CD1c-positive myeloid dendritic cell (primary cell): ENCODE measurements around the gene DENND2D.
A peak's percentile ranks its signal among the peaks of the same experiment; 100 is the strongest.

Source experiments
- DNase-seq: peaks from one replicate; pipeline ENCODE4 v3.0.0-alpha.2; 2016; ENCODE audit errors: extremely low spot score

Gene DENND2D, protein sequence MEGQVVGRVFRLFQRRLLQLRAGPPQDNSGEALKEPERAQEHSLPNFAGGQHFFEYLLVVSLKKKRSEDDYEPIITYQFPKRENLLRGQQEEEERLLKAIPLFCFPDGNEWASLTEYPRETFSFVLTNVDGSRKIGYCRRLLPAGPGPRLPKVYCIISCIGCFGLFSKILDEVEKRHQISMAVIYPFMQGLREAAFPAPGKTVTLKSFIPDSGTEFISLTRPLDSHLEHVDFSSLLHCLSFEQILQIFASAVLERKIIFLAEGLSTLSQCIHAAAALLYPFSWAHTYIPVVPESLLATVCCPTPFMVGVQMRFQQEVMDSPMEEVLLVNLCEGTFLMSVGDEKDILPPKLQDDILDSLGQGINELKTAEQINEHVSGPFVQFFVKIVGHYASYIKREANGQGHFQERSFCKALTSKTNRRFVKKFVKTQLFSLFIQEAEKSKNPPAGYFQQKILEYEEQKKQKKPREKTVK

DNA sequence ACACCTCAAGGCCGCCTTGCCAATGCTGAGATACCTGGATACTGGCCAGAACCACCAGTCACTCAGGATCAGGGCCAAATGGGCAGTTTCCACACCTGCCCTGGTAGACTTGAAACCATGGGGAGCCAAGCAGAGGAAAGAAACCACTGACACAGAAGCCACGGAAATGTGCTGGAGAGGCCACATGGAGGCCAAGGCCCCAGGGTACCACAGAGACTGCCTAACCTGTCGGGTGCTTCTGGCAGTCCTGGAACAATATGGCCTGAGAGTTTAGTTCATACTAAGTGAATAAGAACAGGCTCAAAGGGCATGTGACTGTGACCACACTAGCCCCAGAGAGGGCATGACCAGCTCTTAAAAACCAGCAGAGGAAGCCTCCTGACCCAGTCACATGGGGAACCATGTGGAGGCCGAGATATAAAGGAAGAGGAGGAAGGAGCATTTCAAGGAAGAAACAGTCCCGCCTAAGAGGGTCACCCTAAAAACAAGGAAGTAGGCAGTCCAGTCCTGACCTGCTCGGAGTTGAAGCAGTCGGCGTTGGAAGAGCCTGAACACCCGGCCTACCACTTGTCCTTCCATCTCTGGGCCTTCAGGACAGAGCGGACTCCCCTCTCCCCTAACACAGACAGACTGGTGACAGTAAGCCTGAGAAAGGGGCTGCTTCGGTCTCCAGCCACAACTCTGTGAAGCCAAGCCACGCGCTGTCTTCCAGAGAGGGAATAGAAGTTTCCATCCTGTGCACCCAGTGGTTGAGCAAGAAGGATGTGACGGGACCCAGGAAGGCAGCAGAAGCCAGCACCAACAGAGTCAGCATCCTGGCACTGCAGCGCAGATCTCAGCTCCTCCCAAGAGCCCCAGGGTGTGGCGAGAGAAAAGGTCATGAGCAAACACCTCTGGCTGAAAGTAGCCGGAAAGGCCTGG, at the start of gene DENND2D:
Gene DENND2D (minus strand): TSS at position 766 of the 921 bp plus-strand sequence. CDS start 187 bp downstream, at position 579.
- peak; percentile 93 for DNase-seq

DNA sequence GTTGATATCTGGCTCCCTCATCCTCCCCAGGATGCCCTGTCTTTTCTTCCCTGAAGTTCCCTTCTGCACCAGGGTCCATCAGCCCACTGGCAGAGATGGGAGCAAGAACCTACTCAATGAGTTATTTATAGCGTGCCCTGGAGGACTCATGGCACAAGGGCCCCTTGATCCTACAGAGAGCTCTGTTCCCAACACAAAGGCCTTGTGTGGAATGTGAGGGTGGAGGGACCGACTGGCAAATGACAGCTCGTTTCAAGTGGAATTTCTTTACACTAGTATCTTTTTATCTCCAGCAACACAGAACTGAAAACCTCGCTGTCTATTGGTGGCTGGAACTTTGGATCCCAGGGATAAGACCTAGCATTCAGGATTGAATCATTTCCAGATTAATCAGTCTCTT, 49.5 kb upstream of the DENND2D start:
- no peak for DNase-seq

DNA sequence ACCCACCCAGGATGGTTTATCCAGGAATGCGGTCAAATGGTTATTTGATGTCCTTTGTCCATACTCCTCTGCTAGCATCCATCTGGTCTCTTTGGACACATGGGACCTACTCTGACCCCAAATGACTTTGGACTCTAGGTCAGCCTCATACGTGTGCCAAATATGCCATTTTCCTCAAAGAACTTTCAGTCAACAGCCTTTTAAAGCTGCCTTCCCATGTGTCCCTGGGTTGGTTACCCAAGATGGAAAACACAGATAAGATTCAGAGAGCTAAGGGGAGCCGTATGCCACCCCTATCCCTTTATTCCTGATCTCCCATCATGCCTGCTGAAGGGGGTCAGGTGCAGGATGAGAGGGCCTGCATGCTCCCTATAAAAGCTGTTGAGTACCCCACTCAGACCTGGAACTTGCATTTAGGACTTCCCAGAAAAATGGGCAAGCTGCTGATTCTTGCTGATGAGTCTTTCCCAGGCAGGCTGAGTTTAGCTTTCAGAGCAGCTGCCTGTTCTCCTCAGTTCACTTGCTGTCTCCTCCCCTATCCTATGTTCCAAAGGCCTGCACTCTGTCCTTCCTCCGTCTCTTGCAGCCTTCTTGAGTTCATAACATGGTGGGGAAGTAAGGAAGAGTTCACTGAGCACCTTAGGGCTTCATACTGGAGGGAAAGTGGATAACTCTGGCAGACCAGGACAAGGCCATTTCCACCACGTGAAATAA, 46.8 kb upstream of the DENND2D start:
- DNase-seq, result no peak

DNA sequence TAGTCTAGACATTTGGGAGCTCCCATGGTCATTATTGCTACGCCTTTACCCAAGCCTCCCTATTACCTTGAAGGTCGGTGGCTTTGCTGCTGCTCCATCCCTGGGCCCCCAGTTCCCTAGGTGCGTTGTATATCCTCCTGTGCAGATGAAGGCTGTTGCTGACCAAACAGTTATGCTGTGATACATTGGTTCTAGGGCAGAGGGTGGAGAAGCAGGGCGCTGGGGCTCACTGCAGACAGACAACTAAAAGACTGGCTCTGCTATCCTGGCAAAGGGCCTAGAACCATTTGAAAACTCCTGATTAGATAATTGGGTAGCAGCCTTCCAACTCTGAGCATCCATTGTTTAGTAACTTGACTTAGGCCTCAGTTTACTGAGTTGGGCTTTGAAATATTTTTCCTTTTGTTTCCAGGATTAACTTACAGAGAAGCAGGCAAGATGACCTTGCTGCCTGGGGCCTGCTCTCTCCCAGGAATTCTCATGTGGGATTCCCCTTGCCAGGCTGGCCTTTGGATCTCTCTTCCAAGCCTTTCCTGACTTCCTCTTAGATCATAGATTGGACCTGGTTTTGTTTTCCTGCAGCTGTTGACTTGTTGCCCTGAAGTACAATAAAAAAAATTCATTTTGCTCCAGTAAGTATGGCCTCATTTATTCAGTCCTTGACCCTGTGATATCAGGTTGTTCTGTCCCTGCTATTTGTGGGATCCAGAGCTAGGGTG, 42.5 kb upstream of the DENND2D start:
- DNase-seq, result no peak

DNA sequence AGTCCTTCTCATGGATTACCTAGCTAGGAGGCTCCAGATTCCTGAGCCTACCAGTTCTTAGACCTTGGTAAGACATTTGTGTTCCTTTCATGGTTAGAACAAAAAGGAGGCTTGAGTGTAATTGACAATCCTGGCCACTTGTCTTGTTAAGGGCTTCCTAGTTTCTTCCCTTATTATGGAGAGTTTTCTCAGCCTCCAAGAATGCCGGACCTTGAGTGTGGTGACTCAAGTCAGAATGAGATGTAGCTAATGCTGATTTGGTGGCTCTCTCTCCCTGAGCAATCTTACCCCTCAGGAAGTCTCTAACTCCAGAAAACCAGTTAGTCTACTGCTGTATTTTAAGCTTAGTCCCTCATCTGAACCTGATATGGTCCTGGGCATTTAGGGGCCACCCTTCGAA, 41.4 kb upstream of the DENND2D start:
- no peak for DNase-seq

DNA sequence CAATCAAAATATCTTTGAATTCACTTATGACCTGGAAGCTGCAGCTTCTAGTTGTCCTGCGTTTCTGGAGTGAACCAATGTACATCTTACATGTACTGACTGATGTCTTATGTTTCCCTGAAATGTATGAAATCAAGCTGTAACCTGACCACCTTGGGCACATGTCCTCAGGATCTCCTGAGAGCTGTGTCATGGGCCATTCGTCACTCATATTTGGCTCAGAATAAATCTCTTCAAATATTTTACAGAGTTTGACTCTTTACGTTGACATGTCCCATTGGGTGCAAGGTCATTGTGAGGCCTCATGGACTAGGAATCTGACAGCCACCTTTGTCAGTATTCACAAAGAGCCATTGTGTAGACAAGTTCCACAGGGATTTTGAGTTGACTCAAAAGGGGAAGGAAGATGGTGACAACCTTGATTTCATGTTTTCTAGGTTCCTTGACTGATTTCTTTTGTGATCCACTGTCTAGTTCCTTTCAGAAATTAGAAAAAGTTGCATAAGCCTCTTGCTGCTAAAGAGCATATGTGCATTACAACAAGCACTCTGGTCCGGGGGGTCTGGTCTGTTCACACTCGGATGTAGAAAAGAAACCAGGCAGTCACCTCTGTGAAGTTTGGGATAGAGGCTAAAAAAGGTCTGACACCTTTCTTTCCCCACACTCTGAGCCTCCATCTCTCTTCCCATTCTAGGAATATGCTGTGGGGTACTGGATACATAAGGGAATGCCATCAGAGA, 37.8 kb upstream of the DENND2D start:
- DNase-seq, result no peak

DNA sequence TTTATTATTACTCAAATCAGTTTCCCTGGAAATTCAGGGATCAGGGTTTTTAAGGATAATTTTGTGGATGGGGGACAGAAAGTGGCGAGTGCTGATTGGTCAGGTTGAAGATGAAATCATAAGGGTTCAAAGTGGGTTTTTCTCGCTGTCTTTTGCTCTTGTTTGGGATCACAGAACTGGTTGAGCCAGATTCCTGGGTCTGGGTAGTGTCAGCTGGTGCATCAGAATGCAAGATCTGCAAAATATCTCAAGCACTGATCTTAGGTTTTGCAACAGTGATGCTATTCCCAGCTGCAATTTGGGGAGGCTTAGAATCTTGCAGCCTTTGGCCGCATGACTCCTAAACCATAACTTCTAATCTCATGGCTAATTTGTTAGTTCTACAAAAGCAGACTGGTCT, 36.4 kb upstream of the DENND2D start:
- no peak for DNase-seq

DNA sequence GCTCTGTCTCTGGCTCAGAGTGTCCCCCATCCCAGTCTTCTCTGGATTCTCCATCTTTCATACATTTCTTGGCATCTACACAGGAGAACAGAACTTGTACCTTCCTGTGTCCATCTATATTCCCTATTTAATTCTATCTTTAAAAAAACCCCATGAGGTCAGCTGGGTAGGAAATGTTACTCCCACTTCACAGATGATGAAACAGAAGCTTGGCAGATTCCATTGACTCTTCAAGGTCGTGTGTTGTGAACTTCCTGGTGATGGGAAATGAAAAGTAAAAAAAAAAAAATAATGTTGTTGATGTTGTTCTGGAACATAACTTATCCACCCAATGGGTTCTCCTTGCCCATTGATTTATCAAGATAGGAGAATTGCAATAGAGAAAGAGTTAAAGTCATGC, 35.9 kb upstream of the DENND2D start:
- DNase-seq, result no peak

DNA sequence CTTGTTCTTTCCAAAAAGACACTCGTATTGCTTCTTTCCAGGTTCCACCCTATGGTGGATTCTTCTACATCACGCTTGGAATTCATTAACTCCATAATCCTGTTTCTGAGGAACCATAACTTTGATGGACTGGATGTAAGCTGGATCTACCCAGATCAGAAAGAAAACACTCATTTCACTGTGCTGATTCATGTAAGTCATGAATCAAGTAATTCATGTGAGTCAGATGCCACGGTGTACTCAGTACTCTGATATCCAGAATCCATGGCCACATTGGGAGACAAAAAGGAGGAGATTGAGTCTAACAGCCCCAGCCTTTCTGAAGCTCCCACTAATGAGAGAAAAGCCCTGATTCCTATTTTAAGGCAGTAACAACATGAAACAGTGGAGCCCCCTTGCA, 34.4 kb upstream of the DENND2D start:
- DNase-seq, result no peak

DNA sequence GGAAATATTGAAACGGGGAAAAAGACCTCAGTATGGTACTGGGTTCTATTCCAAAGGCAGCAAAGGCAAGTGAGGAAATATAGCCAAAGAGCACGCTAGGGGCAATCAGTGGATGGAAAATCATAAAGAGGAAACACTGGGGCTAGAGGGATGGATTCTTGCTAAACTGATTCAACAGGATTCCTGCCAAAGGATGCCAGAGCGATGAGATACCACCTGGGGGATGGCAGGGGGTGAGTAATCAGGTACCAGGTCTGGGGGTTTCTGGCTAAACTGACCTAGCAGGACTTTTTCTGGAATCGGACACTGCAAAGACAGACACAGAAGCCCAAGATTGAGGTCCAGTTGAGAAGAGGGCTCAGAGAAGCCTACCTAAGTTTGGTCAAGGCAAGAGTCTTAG, 33.8 kb upstream of the DENND2D start:
- no peak for DNase-seq

DNA sequence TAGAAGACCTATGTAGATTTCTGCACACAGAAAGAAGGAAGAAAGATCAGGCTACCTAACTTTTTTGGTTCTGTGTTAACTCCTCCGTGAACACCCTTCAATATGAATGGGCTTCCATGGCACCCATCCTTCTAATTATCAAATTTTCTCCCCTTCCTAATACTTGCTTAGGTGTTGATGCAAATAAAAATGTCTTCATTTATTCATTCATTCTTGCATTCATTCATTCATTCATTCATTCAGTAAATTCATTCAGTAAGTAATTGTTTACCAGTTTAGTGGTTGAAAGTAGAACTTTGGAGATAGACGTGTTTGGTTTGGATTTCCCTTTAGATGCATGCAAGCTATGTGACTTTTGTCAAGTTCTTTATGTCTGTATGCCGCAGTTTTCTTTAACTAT, 31.7 kb upstream of the DENND2D start:
- DNase-seq, result no peak

DNA sequence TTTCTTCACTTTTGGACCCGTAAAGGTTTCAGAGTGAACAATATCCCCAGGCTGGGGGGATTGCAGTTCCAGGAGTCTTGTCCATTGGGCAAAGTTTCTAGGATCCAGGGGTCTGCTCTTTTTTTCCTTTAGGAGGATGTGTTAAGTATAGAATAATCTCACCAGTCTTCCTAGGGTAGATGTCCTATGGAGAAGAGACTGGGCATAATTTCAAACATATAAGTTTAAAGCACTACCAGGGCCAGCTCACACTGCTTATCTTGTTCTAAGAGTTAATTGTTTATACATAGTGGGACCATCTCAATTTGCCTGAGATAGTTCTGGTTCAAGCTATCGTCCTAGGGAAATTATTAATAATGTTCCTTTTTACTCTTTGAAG, 28.3 kb upstream of the DENND2D start:
- no peak for DNase-seq

DNA sequence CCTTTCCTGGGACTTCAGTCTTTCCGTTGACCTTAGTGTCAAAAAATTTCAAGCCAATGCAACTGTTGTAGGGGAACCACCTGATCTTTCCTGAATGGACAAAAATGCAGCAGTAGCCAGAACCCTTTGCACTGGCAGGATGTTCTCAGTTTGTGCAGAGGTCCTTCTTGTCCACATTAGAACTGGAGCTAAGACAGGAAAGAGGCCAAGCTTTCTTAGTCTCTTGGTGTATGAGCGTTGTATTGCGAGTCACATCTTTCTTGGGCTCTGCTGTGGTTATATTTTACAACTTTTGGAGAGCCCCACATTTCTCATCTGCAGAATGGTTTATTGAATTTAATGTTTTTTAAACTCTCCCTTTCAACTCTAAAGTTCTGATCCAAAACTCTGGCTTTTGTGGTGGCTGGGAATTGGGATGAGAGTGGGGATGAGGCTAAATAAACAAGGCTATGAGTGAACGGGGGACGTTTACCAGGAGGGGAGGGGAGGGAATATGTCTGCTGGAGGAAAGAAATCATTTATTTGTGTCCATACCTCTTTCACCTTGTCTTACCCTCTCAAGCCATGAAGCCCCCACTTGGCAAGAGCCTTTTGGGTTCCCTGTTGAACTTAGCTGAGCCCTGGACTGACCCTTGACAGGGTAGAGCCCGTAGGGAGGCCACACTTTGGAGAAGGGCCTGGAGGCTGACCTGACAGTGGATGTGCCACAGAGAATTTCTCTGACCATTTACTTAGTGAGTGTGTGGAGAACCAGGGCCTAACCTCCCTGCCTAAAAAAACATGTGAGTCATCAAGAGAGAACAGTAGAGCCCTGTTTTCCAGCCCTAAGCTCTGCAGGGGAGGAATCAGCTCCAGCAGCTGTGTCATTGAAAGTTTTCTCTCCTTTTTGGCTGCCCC, 27.7 kb upstream of the DENND2D start:
- no peak for DNase-seq

DNA sequence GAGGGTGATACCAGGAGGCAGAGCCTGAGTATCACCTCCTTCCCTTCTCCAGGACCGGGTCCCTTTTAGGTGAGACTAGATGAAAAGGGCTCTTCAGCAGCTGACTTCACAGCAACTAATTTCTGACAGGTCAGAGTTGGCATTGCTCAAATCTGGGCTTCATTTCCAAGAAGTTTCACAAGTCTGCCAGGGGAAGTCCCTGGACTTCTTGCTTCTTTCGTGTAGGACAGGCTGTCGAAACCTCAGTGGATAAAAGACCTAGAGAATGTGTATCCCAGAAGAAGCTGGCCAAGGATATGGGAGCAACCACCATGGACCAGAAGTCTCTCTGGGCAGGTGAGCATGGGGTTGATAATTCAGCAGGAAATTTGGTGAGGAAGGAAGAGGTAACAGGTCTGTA, 27.0 kb upstream of the DENND2D start, which contains the start of gene CHI3L2:
Gene CHI3L2 (plus strand): TSS at position 280 of the 400 bp plus-strand sequence. CDS start 17 bp downstream, at position 297.
- peak; percentile 60 for DNase-seq

DNA sequence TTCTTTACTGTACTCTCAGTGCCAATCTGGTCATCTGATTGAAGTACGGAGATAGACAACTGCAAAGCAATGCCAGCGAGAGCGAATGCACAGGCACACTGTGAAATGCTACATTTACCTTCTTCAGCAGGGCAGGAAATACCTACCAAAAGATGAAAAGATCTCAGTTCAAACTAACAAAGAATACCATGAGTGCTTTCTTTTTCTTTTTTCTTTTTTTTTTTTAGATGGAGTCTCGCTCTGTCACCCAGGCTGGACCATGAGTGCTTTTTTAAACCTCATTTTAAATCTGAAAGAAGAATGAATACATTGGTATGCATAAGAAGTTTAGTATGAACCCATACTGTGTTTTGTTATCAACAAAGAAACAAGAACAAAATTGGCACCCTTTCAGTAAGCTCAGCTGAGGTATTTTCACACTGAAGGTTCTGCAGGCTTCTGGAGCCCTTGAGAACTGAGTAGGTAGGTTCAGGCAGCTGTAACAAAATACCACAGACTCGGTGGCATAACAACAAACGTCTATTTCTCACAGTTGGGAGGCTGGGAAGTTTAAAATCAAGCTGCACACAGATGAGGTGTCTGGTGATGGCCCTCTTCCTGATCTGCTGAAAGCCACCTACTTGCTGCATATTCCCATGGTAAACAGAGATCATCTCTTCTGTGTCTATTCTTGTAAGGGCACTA, 25.4 kb upstream of the DENND2D start:
- no peak for DNase-seq

DNA sequence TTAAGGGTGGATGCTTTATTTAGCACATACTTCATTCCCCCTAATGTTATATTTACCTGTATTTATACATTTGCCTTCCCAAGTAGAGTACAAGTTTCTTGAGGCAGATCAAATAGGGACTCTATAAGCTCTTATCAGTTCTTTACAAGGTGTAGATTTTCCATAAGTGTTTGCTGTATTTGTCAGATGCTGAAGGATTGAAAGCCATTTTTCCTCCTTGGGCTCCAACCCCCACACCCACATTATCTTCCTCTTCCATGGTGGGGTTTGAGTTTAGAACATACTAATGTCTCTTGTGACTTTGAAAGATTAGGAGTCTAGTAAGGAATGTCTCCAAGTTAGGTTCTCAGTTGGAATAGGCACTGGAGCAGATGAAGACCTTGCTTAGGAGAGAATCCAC, 24.6 kb upstream of the DENND2D start:
- DNase-seq, result no peak

DNA sequence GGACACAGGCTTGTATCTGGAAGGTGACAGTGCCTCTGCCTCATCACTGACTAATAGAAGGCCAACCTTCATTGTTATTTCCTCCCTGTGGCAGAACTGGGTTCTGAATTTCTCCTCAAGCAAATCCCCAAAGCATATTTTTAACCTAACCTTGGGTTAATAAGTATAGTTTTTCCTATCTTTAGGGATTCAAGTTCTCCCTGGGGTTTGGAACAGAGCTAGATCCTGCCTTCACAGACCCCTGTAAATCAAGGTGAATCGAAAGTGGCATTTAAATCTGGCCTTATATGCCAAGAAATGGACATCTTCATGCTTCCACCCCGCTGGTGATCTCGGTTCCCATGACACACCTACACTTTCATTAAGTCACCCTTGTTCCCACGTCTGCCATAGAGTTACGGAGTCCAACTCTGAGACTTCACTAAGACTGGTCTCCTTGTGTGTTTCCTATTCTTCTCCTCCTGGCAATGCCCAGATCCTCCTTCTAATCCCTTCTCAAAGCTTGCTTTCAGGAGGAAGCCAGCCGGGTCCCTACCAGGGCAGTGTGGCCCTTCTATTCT, 22.8 kb upstream of the DENND2D start:
- no peak for DNase-seq

DNA sequence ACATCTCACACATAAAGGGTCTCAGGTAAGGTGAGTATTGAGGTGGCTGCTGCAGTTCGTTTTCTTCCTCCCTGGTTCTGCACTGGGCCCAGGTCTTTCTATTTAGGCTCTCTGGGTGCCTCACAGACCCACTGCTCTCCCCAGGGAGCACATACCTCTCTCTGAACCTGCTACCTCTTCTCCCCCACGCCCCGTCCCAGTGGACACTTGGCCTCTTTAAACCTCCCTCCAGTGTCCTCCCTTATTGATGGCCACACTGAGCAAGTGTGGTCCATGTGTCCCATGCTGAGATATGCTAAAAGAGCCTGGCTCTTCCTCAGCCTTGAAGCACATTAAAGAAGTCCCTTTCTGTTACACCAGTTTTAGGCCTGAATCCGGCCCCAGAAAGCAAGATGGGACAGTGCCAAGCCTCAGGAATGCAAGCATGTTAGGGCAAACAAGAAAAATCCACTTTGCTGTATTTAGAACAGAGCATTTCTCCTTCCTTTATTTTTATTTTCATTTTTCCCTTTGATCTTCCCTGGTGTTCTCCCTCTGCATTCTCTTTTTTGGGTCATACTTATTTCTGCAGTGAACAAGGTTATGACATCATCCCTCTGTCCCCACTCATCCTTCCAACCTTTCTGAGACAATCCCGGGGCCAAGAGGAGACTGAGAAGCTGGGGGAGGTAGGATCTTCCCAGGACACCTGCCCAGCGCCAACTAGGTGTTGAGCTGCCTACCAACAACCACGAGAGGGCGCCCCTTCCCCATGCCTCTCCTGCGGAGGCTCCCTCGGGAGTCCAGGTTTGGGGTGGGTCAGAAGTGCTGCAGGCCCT, 22.1 kb upstream of the DENND2D start:
- peak; percentile 62 for DNase-seq
